ENCODE measurements around the gene SH3D21.

Gene SH3D21

DNA sequence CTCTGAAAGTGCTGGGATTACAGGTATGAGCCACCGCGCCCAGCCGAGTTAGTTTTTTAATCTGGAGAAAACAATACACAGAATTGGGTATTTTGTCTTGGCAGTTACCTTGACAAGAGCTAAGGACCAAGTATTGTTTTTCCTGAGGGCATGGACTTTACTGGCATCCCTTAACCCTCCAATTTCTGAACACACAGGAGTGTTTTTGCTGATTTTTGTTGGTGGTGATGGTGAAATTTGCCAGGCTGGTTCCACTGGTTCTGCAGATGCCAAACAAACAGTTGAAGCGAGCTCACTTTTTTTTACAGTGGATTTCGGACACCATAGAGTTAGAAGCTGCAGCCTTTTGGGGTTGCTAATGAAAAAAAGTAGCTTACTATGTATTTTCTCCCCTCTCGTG, 37.2 kb upstream of the SH3D21 start:
- Histone ChIP-seq H3K4me1 (ENCODE audit: control insufficient read depth in 1 of 2, insufficient read depth in 2 of 2, low read length in 2 of 2) (peaks cover 0 to 5% of the 10 kb centered on the region in 2 experiments), H3K4me2 (ENCODE audit: low read length) (no peak overlapping the region), H3K27ac (ENCODE audit: low read depth, low read length) (no peak overlapping the region), H3K14ac (ENCODE audit: low read length) (no peak overlapping the region), H4K8ac (ENCODE audit: low read depth, low read length) (no peak overlapping the region), H3K27me3 (ENCODE audit: insufficient read depth, low read length) (no peaks in the 10 kb centered on the region), H4K12ac (ENCODE audit: low read depth, low read length) (no peak overlapping the region), H3K36me3 (ENCODE audit: control insufficient read depth in 1 of 2, insufficient read depth in 2 of 2, low read length in 2 of 2) (peaks cover 7 to 13% of the 10 kb centered on the region in 2 experiments), H3K4me3 (ENCODE audit: low read depth, low read length) (no peak overlapping the region), H3K23ac (ENCODE audit: low read length) (no peak overlapping the region), H2BK5ac (ENCODE audit: low read depth, low read length, poor library complexity) (no peak overlapping the region), H2AFZ (ENCODE audit: insufficient read depth, low read length, poor library complexity) (no peak overlapping the region), H3K4ac (ENCODE audit: low read depth, low read length) (no peak overlapping the region), H3K18ac (ENCODE audit: low read length) (no peak overlapping the region), H3K9me3 (ENCODE audit: insufficient read depth, low read depth, low read length) (no peaks in the 10 kb centered on the region), H2AK5ac (ENCODE audit: low read length) (no peak overlapping the region), H2BK120ac (ENCODE audit: insufficient read depth, low read length, poor library complexity) (no peak overlapping the region), H3K9ac (ENCODE audit: low read length) (no peak overlapping the region), H2BK12ac (ENCODE audit: low read length) (no peak overlapping the region), H4K91ac (ENCODE audit: low read depth, low read length) (no peak overlapping the region), H3K79me2 (ENCODE audit: control insufficient read depth, insufficient read depth, low read length, poor library complexity) (peaks cover 5% of the 10 kb centered on the region), H3K79me1 (ENCODE audit: low read length) (no peaks in the 10 kb centered on the region)
- DNase-seq, result no peak
- WGBS (ENCODE audit: extremely low coverage, insufficient coverage, insufficient read length), result no CpG with 5 or more reads among the region's 6 CpGs

- H2BK5ac ChIP-seq (ENCODE audit: low read depth, low read length, poor library complexity), result no peak overlapping the region
- no peak overlapping the region for H3K9ac ChIP-seq (ENCODE audit: low read length)
- no peak overlapping the region for H2AK5ac ChIP-seq (ENCODE audit: low read length)
- H3K79me2 ChIP-seq (ENCODE audit: control insufficient read depth, insufficient read depth, low read length, poor library complexity), result peaks cover 5% of the 10 kb centered on the region
- no peak for DNase-seq
- H3K18ac ChIP-seq (ENCODE audit: low read length), result no peak overlapping the region
- no peak overlapping the region for H4K12ac ChIP-seq (ENCODE audit: low read depth, low read length)
- H3K27ac ChIP-seq (ENCODE audit: low read depth, low read length), result no peak overlapping the region
- no peak overlapping the region for H3K4me3 ChIP-seq (ENCODE audit: low read depth, low read length)
- H2BK120ac ChIP-seq (ENCODE audit: insufficient read depth, low read length, poor library complexity), result no peak overlapping the region
- H2BK12ac ChIP-seq (ENCODE audit: low read length), result no peak overlapping the region
- H3K4me1 ChIP-seq (ENCODE audit: control insufficient read depth in 1 of 2, insufficient read depth in 2 of 2, low read length in 2 of 2), result peaks cover 0 to 5% of the 10 kb centered on the region in 2 experiments
- no peak overlapping the region for H3K4me2 ChIP-seq (ENCODE audit: low read length)
- no peak overlapping the region for H3K23ac ChIP-seq (ENCODE audit: low read length)
- no CpG with 5 or more reads among the region's 2 CpGs for WGBS (ENCODE audit: extremely low coverage, insufficient coverage, insufficient read length)
- H3K27me3 ChIP-seq (ENCODE audit: insufficient read depth, low read length), result no peaks in the 10 kb centered on the region
- H3K14ac ChIP-seq (ENCODE audit: low read length), result no peak overlapping the region
- no peak overlapping the region for H4K8ac ChIP-seq (ENCODE audit: low read depth, low read length)
- H4K91ac ChIP-seq (ENCODE audit: low read depth, low read length), result no peak overlapping the region
- peaks cover 7 to 13% of the 10 kb centered on the region in 2 experiments for H3K36me3 ChIP-seq (ENCODE audit: control insufficient read depth in 1 of 2, insufficient read depth in 2 of 2, low read length in 2 of 2)
- H3K4ac ChIP-seq (ENCODE audit: low read depth, low read length), result no peak overlapping the region
- H3K9me3 ChIP-seq (ENCODE audit: insufficient read depth, low read depth, low read length), result no peaks in the 10 kb centered on the region
- H3K79me1 ChIP-seq (ENCODE audit: low read length), result no peaks in the 10 kb centered on the region
- peak overlapping the region; percentile 27 for H2AFZ ChIP-seq (ENCODE audit: insufficient read depth, low read length, poor library complexity)
Observed at GRCh38 chr1:36269408-36269838, 36.7 kb upstream of the SH3D21 start.

DNA sequence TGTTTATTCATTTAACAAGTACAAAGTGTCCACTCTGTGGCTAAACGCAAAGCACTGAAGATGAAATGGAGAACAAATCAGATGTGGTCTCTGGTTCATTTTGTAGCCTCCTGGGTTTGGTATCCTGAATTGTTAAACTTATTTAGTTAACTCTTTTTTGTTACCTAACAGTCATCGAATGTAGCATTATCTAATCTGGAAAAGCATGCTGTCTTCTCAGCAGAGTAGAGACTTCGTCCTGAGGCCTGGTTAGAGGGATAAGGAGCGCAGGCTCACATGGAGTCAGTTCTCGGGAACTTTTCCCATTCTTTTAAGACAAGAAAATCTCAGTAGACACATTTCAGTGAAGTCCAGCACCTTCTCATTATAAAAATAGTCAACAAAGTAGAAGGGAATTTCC, 33.1 kb upstream of the SH3D21 start:
- Histone ChIP-seq H3K36me3 (ENCODE audit: control insufficient read depth in 1 of 2, insufficient read depth in 2 of 2, low read length in 2 of 2) (peaks cover 5 to 22% of the 10 kb centered on the region in 2 experiments), H3K4me3 (ENCODE audit: low read depth, low read length) (no peak overlapping the region), H4K91ac (ENCODE audit: low read depth, low read length) (no peak overlapping the region), H3K4ac (ENCODE audit: low read depth, low read length) (no peak overlapping the region), H3K23ac (ENCODE audit: low read length) (no peak overlapping the region), H4K12ac (ENCODE audit: low read depth, low read length) (no peak overlapping the region), H3K4me1 (ENCODE audit: control insufficient read depth in 1 of 2, insufficient read depth in 2 of 2, low read length in 2 of 2) (peaks cover 0 to 5% of the 10 kb centered on the region in 2 experiments), H2BK12ac (ENCODE audit: low read length) (no peak overlapping the region), H2BK5ac (ENCODE audit: low read depth, low read length, poor library complexity) (no peak overlapping the region), H3K9me3 (ENCODE audit: insufficient read depth, low read depth, low read length) (no peaks in the 10 kb centered on the region), H4K8ac (ENCODE audit: low read depth, low read length) (no peak overlapping the region), H3K27me3 (ENCODE audit: insufficient read depth, low read length) (no peaks in the 10 kb centered on the region), H3K18ac (ENCODE audit: low read length) (no peak overlapping the region), H3K9ac (ENCODE audit: low read length) (no peak overlapping the region), H3K79me1 (ENCODE audit: low read length) (no peaks in the 10 kb centered on the region), H3K27ac (ENCODE audit: low read depth, low read length) (no peak overlapping the region), H2BK120ac (ENCODE audit: insufficient read depth, low read length, poor library complexity) (no peak overlapping the region), H3K14ac (ENCODE audit: low read length) (no peak overlapping the region), H2AK5ac (ENCODE audit: low read length) (no peak overlapping the region), H3K79me2 (ENCODE audit: control insufficient read depth, insufficient read depth, low read length, poor library complexity) (peaks cover 3% of the 10 kb centered on the region), H3K4me2 (ENCODE audit: low read length) (no peak overlapping the region), H2AFZ (ENCODE audit: insufficient read depth, low read length, poor library complexity) (no peak overlapping the region)
- no peak for DNase-seq
- WGBS (ENCODE audit: extremely low coverage, insufficient coverage, insufficient read length), result no CpG with 5 or more reads among the region's 5 CpGs

DNA sequence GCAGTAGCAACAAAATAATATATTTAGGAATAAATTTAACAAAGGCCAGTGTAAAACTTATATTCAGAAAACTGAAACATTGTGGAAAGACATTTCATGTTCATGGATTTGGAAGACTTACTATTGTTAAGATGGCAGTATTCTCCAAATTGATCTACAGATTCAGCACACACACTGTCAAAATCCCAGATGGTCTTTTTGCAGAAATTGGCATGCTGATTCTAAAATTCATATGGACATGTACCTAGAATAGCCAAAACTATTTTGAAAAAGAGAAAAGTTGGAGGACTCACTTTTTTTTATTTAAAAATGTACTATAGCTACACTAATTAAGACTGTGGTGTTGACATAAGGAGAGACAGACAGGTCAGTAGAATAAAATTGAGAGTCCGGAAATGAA, 32.0 kb upstream of the SH3D21 start:
- no peak for DNase-seq
- Histone ChIP-seq H3K9ac (ENCODE audit: low read length) (no peak overlapping the region), H2BK12ac (ENCODE audit: low read length) (no peak overlapping the region), H3K27me3 (ENCODE audit: insufficient read depth, low read length) (no peaks in the 10 kb centered on the region), H3K4ac (ENCODE audit: low read depth, low read length) (no peak overlapping the region), H3K9me3 (ENCODE audit: insufficient read depth, low read depth, low read length) (no peaks in the 10 kb centered on the region), H3K27ac (ENCODE audit: low read depth, low read length) (no peak overlapping the region), H2BK120ac (ENCODE audit: insufficient read depth, low read length, poor library complexity) (no peak overlapping the region), H4K91ac (ENCODE audit: low read depth, low read length) (no peak overlapping the region), H2AK5ac (ENCODE audit: low read length) (no peak overlapping the region), H3K79me1 (ENCODE audit: low read length) (no peaks in the 10 kb centered on the region), H3K14ac (ENCODE audit: low read length) (no peak overlapping the region), H3K4me1 (ENCODE audit: control insufficient read depth in 1 of 2, insufficient read depth in 2 of 2, low read length in 2 of 2) (peaks cover 0 to 5% of the 10 kb centered on the region in 2 experiments), H3K36me3 (ENCODE audit: control insufficient read depth in 1 of 2, insufficient read depth in 2 of 2, low read length in 2 of 2) (peaks cover 5 to 22% of the 10 kb centered on the region in 2 experiments), H3K4me2 (ENCODE audit: low read length) (no peak overlapping the region), H2BK5ac (ENCODE audit: low read depth, low read length, poor library complexity) (no peak overlapping the region), H3K79me2 (ENCODE audit: control insufficient read depth, insufficient read depth, low read length, poor library complexity) (peaks cover 3% of the 10 kb centered on the region), H3K18ac (ENCODE audit: low read length) (no peak overlapping the region), H4K8ac (ENCODE audit: low read depth, low read length) (no peak overlapping the region), H4K12ac (ENCODE audit: low read depth, low read length) (no peak overlapping the region), H2AFZ (ENCODE audit: insufficient read depth, low read length, poor library complexity) (no peak overlapping the region), H3K4me3 (ENCODE audit: low read depth, low read length) (no peak overlapping the region), H3K23ac (ENCODE audit: low read length) (no peak overlapping the region)
- WGBS (ENCODE audit: extremely low coverage, insufficient coverage, insufficient read length), result no CpG with 5 or more reads among the region's 1 CpG

All from trophoblast cell (in vitro differentiated cells and primary cell).